Uterus (tissue), 2 donors: ENCODE results near the gene CDCP2.

Experiments
- CTCF ChIP-seq, 4 experiments: fragments of 200-600 bp in 2 of 4; fragments of 450-650 bp in 2 of 4; sonication (generic) in 2 of 4; IDR thresholded peaks; one replicate each; pipeline ENCODE4 v1.5.1; 2016 to 2019; ENCODE audit warnings: antibody characterized with exemption in 4 of 4, mild to moderate bottlenecking in 2 of 4, moderate library complexity in 1 of 4
- POLR2A ChIP-seq, 2 donors: fragments of 450-650 bp; IDR thresholded peaks; one replicate each; pipeline ENCODE4 v1.6.1; 2016; ENCODE audit warnings: antibody characterized with exemption in 2 of 2, mild to moderate bottlenecking in 1 of 2, moderate library complexity in 1 of 2

DNA sequence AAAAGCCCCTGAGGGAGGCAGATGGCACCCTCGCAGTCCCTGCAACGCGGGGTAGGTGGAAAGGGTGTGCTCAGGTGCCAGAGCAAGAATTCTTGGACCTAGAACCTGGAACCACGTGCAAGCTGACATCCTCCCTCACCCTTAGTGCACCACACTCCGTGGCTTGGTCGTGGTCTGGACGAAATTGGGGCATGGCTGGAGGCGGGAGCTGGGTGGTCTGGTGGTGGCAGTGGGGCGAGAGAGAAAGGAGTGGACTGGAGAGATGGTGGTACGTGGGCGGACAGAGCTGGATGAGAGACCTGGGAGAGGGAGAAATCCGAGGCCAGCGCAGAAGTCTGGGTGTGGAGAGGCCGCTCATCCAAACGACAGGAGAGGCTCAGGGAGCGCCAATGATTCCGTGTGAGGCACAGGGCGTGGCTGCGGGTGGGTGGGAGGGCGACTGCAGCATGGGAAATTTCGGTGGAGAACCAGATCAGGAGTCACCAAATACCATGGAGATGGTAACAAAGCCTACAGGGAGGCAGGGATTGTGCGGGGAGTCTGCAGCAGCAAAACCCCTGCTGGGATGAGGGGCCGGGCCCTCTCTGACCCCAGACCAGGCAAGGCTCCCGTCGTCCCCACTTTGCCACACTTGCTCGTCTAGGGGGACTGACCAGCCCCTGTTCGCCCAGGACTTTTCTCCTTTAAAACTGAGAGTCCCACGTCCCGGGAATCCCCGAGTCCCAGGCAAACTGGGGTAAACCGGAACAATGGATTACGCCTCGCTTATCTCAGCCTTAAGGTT lies 31.9 kb downstream of the CDCP2 start:
- no peak for TF ChIP-seq CTCF (IDR thresholded peaks at IDR 0.05)
- TF ChIP-seq POLR2A (IDR thresholded peaks at IDR 0.05) = no peak
